Measurements from ENCODE around the gene WHAMM. TPM values are rescaled to one million over a fixed set of nuclear protein-coding genes. Genes with fewer than 3 reads are reported as not detected.
"Not testable (repeated sequence)": the region's sequence is repeated elsewhere in the genome, so short reads cannot be mapped to it uniquely, and the experiment has no call there.

Gene WHAMM
- total RNA-seq, 2 experiments from 2014 or later = 86.4 to 87.7 TPM

DNA sequence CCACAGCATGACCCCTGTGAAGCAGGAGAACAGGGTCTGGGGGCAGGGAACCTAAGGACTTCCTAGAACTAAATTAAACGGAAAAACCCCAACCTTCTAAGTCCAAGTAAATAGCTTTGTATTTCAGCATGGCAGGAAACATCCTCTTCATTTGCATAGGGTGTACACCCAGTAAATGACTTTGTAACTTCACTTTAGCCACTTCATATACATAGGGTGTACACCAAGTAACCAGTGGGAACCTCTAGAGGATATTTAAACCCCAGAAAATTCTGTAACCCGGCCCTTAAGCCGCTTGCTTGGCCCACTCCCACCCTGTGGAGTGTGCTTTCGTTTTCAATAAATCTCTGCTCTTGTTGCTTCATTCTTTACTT is 45.3 kb upstream of the WHAMM start:
- POLR2A ChIA-PET = no interaction called here
- TF ChIP-seq, protein P1, sequence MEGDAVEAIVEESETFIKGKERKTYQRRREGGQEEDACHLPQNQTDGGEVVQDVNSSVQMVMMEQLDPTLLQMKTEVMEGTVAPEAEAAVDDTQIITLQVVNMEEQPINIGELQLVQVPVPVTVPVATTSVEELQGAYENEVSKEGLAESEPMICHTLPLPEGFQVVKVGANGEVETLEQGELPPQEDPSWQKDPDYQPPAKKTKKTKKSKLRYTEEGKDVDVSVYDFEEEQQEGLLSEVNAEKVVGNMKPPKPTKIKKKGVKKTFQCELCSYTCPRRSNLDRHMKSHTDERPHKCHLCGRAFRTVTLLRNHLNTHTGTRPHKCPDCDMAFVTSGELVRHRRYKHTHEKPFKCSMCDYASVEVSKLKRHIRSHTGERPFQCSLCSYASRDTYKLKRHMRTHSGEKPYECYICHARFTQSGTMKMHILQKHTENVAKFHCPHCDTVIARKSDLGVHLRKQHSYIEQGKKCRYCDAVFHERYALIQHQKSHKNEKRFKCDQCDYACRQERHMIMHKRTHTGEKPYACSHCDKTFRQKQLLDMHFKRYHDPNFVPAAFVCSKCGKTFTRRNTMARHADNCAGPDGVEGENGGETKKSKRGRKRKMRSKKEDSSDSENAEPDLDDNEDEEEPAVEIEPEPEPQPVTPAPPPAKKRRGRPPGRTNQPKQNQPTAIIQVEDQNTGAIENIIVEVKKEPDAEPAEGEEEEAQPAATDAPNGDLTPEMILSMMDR (IDR thresholded peaks at IDR 0.05) = no peak
- Mint-ChIP-seq H3K4me3 (no peak overlapping the region), H3K27ac (no peak overlapping the region), H3K36me3 (ENCODE audit: low read depth) (peaks cover 70% of the 10 kb centered on the region), H3K27me3 (no peaks in the 10 kb centered on the region), H3K4me1 (ENCODE audit: low read depth) (no peaks in the 10 kb centered on the region), H3K9me3 (no peaks in the 10 kb centered on the region)
- Histone ChIP-seq H3K9me3 (ENCODE audit: control insufficient read depth in 1 of 2, insufficient read depth in 1 of 2, low read length in 2 of 2) (no peaks in the 10 kb centered on the region), H3K27ac (ENCODE audit: low read depth in 1 of 2, low read length in 2 of 2) (no peak overlapping the region), H3K4me1 (ENCODE audit: insufficient read depth, low read length) (no peaks in the 10 kb centered on the region), H3K4me3 (ENCODE audit: low read length) (no peak overlapping the region), H3K27me3 (ENCODE audit: control insufficient read depth in 1 of 2, insufficient read depth in 2 of 2, low read length in 2 of 2) (no peaks in the 10 kb centered on the region), H3K36me3 (ENCODE audit: insufficient read depth, low read length) (peaks cover 15% of the 10 kb centered on the region)
- ATAC-seq (ENCODE audit: poor library complexity) = no peak
- DNase-seq = no peak
- CTCF ChIA-PET = no interaction called here
- intact Hi-C loops (cut with DNase I, micrococcal nuclease) = no loop called here

DNA sequence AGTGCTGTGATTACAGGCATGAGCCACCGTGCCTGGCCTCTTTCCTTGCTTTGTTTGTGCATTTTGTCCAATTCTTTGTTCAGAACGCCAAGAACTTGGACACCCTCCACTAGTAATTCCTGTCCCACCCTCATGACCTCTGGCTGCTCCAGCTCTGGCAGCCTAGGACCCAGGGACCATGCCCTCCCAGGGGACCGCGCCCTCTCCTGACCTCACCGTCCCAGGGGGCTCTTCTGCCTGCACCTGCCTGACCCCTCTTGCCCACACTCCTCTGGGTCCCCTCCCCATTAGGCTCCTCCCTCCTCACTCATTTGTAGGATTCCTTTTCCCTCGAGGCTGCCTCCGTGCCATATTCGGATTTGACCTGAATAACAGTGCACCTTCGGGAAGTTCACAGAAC is 44.7 kb upstream of the WHAMM start:
- no peaks in the 10 kb centered on the region for H3K27me3 Mint-ChIP-seq
- peaks cover 68% of the 10 kb centered on the region for H3K36me3 Mint-ChIP-seq (ENCODE audit: low read depth)
- no peaks in the 10 kb centered on the region for H3K4me1 Mint-ChIP-seq (ENCODE audit: low read depth)
- TF ChIP-seq, protein P1 (IDR thresholded peaks at IDR 0.05) = no peak
- no peak for ATAC-seq (ENCODE audit: poor library complexity)
- Histone ChIP-seq H3K27ac (ENCODE audit: low read depth in 1 of 2, low read length in 2 of 2) (no peak overlapping the region), H3K27me3 (ENCODE audit: control insufficient read depth in 1 of 2, insufficient read depth in 2 of 2, low read length in 2 of 2) (no peaks in the 10 kb centered on the region), H3K4me1 (ENCODE audit: insufficient read depth, low read length) (no peaks in the 10 kb centered on the region), H3K9me3 (ENCODE audit: control insufficient read depth in 1 of 2, insufficient read depth in 1 of 2, low read length in 2 of 2) (no peaks in the 10 kb centered on the region), H3K4me3 (ENCODE audit: low read length) (no peak overlapping the region), H3K36me3 (ENCODE audit: insufficient read depth, low read length) (peaks cover 13% of the 10 kb centered on the region)
- ChIA-PET CTCF (no interaction called here), POLR2A (no interaction called here)
- H3K4me3 Mint-ChIP-seq = no peak overlapping the region
- H3K27ac Mint-ChIP-seq = no peak overlapping the region
- no peak for DNase-seq
- no peaks in the 10 kb centered on the region for H3K9me3 Mint-ChIP-seq
- intact Hi-C loops (cut with DNase I, micrococcal nuclease) = no loop called here

- intact Hi-C loops (cut with DNase I, micrococcal nuclease); CTCF ChIA-PET; ATAC-seq (ENCODE audit: poor library complexity); H3K27ac Mint-ChIP-seq; H3K9me3 ChIP-seq (ENCODE audit: control insufficient read depth in 1 of 2, insufficient read depth in 1 of 2, low read length in 2 of 2); H3K9me3 Mint-ChIP-seq; H3K4me3 Mint-ChIP-seq; H3K27ac ChIP-seq (ENCODE audit: low read depth in 1 of 2, low read length in 2 of 2); H3K27me3 ChIP-seq (ENCODE audit: control insufficient read depth in 1 of 2, insufficient read depth in 2 of 2, low read length in 2 of 2); H3K4me1 Mint-ChIP-seq (ENCODE audit: low read depth); H3K4me1 ChIP-seq (ENCODE audit: insufficient read depth, low read length); H3K4me3 ChIP-seq (ENCODE audit: low read length); POLR2A ChIA-PET; H3K27me3 Mint-ChIP-seq; DNase-seq: not testable (repeated sequence)
- H3K36me3 Mint-ChIP-seq (ENCODE audit: low read depth) = peaks cover 53% of the 10 kb centered on the region
- peaks cover 13% of the 10 kb centered on the region for H3K36me3 ChIP-seq (ENCODE audit: insufficient read depth, low read length)
Observed at GRCh38 chr15:82766201-82766600, 43.2 kb upstream of the WHAMM start.

DNA sequence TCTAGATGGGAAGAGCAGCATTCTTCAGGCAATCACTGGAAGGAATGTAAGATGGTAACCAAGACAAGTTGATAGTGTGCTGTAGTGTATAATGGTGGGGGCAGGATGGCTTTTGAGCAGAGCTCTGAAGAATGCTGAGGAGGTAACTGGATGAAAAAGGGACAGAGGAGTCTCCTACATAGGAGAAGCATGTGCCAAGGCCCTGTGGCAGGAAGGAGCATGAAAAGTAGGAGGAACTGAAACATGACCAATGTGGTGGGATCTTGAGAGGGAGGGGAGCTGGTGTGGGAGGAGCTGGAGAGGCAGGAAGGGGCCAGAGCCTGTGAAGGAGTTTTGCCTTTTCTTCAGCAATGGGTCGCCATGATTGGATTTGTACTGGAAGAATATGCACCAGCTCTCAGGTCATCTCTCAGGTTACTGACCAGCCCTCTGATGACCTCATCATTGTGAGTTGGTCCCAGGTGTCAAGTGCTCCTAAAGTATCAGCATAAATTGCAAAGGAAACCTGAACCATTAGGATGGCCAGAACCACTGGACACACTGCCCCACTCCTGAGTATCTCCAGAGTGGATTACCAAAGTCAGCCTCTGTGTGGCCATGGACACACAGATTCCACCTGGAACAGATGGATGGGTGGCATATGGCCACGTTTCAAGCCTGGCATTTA is 42.1 kb upstream of the WHAMM start:
- no peaks in the 10 kb centered on the region for H3K27me3 ChIP-seq (ENCODE audit: control insufficient read depth in 1 of 2, insufficient read depth in 2 of 2, low read length in 2 of 2)
- ChIA-PET CTCF (no interaction called here), POLR2A (no interaction called here)
- H3K9me3 Mint-ChIP-seq = no peaks in the 10 kb centered on the region
- intact Hi-C loops (cut with DNase I, micrococcal nuclease) = no loop called here
- no peaks in the 10 kb centered on the region for H3K4me1 ChIP-seq (ENCODE audit: insufficient read depth, low read length)
- no peak for DNase-seq
- peaks cover 51% of the 10 kb centered on the region for H3K36me3 Mint-ChIP-seq (ENCODE audit: low read depth)
- TF ChIP-seq, protein P1 (IDR thresholded peaks at IDR 0.05) = no peak
- no peaks in the 10 kb centered on the region for H3K9me3 ChIP-seq (ENCODE audit: control insufficient read depth in 1 of 2, insufficient read depth in 1 of 2, low read length in 2 of 2)
- ATAC-seq (ENCODE audit: poor library complexity) = no peak
- H3K36me3 ChIP-seq (ENCODE audit: insufficient read depth, low read length) = peaks cover 10% of the 10 kb centered on the region
- H3K27ac Mint-ChIP-seq = no peak overlapping the region
- no peak overlapping the region for H3K4me3 Mint-ChIP-seq
- H3K4me3 ChIP-seq (ENCODE audit: low read length) = no peak overlapping the region
- H3K27ac ChIP-seq (ENCODE audit: low read depth in 1 of 2, low read length in 2 of 2) = no peak overlapping the region
- no peaks in the 10 kb centered on the region for H3K4me1 Mint-ChIP-seq (ENCODE audit: low read depth)
- no peaks in the 10 kb centered on the region for H3K27me3 Mint-ChIP-seq

Measured in CD4-positive, alpha-beta T cell (primary cell).